ENCODE data around the gene ART4. TPM values are rescaled to one million over a fixed set of nuclear protein-coding genes. Genes with fewer than 3 reads are reported as not detected.

Gene ART4
- total RNA-seq, 1 donor from 2014 or later, result not detected

DNA sequence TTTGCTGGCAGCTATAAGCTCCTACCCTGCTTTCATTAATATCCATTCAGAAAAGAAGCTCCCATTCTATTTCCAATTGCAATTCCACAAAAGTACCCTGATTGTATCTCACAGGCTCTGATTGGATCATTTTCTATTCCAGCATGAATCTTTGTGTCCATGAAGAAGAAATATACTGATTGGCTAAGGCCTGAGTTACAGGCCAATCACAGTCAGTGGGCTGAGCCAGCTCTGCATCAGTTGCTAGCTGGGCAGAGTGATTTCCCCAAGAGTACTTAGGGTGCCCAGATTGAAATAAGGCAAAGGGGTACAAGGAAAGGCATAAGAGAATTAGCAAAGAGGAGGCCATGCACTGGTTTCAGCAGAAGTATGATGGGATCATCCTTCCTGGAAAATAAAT, 14.4 kb downstream of the ART4 start:
- Mint-ChIP-seq H3K4me3 (ENCODE audit: unreplicated experiment) (no peak overlapping the region), H3K36me3 (ENCODE audit: low read depth, unreplicated experiment) (no peaks in the 10 kb centered on the region), H3K27ac (ENCODE audit: unreplicated experiment) (no peak overlapping the region), H3K9me3 (ENCODE audit: unreplicated experiment) (no peaks in the 10 kb centered on the region), H3K4me1 (ENCODE audit: low read depth, unreplicated experiment) (peaks cover 12% of the 10 kb centered on the region), H3K27me3 (ENCODE audit: low read depth, unreplicated experiment) (no peaks in the 10 kb centered on the region)
- Histone ChIP-seq H3K27me3 (ENCODE audit: insufficient read depth, low read length) (no peaks in the 10 kb centered on the region), H3K36me3 (ENCODE audit: insufficient read depth, low read length) (no peaks in the 10 kb centered on the region), H3K4me3 (ENCODE audit: insufficient read depth, low read depth, low read length) (no peak overlapping the region), H2AFZ (ENCODE audit: low read depth, low read length) (no peak overlapping the region), H3K27ac (ENCODE audit: low read depth, low read length) (no peak overlapping the region), H4K20me1 (ENCODE audit: insufficient read depth, low read length) (no peaks in the 10 kb centered on the region), H3K4me2 (ENCODE audit: low read length) (no peak overlapping the region), H3K9ac (ENCODE audit: low read length) (no peak overlapping the region), H3K79me2 (ENCODE audit: insufficient read depth, low read length) (no peaks in the 10 kb centered on the region), H3K4me1 (ENCODE audit: insufficient read depth, low read length) (peaks cover 3% of the 10 kb centered on the region), H3K9me3 (ENCODE audit: insufficient read depth, low read depth, low read length) (no peaks in the 10 kb centered on the region)
- no peak for TF ChIP-seq EZH2 (IDR thresholded peaks at IDR 0.05; ENCODE audit: insufficient read depth, low read length)
- TF ChIP-seq, protein P1, sequence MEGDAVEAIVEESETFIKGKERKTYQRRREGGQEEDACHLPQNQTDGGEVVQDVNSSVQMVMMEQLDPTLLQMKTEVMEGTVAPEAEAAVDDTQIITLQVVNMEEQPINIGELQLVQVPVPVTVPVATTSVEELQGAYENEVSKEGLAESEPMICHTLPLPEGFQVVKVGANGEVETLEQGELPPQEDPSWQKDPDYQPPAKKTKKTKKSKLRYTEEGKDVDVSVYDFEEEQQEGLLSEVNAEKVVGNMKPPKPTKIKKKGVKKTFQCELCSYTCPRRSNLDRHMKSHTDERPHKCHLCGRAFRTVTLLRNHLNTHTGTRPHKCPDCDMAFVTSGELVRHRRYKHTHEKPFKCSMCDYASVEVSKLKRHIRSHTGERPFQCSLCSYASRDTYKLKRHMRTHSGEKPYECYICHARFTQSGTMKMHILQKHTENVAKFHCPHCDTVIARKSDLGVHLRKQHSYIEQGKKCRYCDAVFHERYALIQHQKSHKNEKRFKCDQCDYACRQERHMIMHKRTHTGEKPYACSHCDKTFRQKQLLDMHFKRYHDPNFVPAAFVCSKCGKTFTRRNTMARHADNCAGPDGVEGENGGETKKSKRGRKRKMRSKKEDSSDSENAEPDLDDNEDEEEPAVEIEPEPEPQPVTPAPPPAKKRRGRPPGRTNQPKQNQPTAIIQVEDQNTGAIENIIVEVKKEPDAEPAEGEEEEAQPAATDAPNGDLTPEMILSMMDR (IDR thresholded peaks at IDR 0.05; ENCODE audit: insufficient read depth, low read depth, low read length), result no peak
- DNase-seq (ENCODE audit: low read depth) (no peak), FAIRE-seq (no peak)

DNA sequence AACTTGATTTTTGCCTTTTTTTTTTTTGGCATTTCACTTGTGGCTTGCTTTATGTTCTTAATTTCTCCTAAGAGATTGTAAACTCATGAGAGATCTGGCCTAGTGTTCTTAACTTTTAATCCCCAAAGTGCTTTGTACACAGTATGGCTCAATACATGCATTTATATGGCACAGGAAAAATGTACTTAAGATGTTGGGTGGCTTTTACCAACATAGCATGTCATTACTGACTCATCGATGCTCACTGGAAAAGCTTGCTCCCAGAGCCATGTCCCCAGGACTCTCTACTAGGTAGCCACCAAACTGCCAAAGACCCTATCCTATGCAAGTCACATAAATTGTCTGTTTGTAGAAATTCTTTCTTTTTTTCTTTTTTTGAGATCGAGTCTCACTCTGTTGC, 16.3 kb downstream of the ART4 start:
- TF ChIP-seq EZH2 (IDR thresholded peaks at IDR 0.05; ENCODE audit: insufficient read depth, low read length), result no peak
- TF ChIP-seq, protein P1 (IDR thresholded peaks at IDR 0.05; ENCODE audit: insufficient read depth, low read depth, low read length), result no peak
- no peak overlapping the region for H3K4me3 Mint-ChIP-seq (ENCODE audit: unreplicated experiment)
- no peaks in the 10 kb centered on the region for H3K9me3 Mint-ChIP-seq (ENCODE audit: unreplicated experiment)
- H3K27me3 Mint-ChIP-seq (ENCODE audit: low read depth, unreplicated experiment), result no peaks in the 10 kb centered on the region
- no peaks in the 10 kb centered on the region for H3K36me3 ChIP-seq (ENCODE audit: insufficient read depth, low read length)
- no peak overlapping the region for H3K4me3 ChIP-seq (ENCODE audit: insufficient read depth, low read depth, low read length)
- H2AFZ ChIP-seq (ENCODE audit: low read depth, low read length), result no peak overlapping the region
- peaks cover 10% of the 10 kb centered on the region for H3K4me1 Mint-ChIP-seq (ENCODE audit: low read depth, unreplicated experiment)
- no peaks in the 10 kb centered on the region for H3K36me3 Mint-ChIP-seq (ENCODE audit: low read depth, unreplicated experiment)
- FAIRE-seq (no peak), DNase-seq (ENCODE audit: low read depth) (no peak)
- H3K27ac Mint-ChIP-seq (ENCODE audit: unreplicated experiment), result no peak overlapping the region
- H3K9ac ChIP-seq (ENCODE audit: low read length), result no peak overlapping the region
- no peak overlapping the region for H3K27ac ChIP-seq (ENCODE audit: low read depth, low read length)
- no peaks in the 10 kb centered on the region for H3K79me2 ChIP-seq (ENCODE audit: insufficient read depth, low read length)
- no peaks in the 10 kb centered on the region for H3K4me1 ChIP-seq (ENCODE audit: insufficient read depth, low read length)
- H4K20me1 ChIP-seq (ENCODE audit: insufficient read depth, low read length), result no peaks in the 10 kb centered on the region
- H3K4me2 ChIP-seq (ENCODE audit: low read length), result no peak overlapping the region
- H3K9me3 ChIP-seq (ENCODE audit: insufficient read depth, low read depth, low read length), result no peaks in the 10 kb centered on the region
- H3K27me3 ChIP-seq (ENCODE audit: insufficient read depth, low read length), result no peaks in the 10 kb centered on the region

DNA sequence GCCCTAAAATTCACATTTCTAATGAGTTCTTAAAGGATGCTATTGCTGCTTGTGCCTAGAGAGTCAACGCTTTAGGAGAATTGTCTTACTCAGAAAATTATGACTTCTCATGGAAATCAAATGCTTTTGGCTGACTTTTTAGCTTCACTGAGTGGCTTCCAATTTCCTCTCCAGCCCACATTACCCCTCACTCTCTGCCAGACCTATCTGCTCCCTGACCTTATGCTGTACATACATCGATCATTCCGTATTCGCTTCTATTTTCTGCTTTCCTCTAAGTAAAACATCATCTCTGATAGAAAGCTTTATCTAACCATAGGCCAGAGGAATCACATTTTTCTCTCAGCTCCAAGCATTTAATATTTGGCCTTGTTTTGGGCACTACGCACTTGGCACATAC, 16.8 kb downstream of the ART4 start:
- no peak overlapping the region for H3K27ac Mint-ChIP-seq (ENCODE audit: unreplicated experiment)
- no peak overlapping the region for H3K4me3 Mint-ChIP-seq (ENCODE audit: unreplicated experiment)
- Histone ChIP-seq H2AFZ (ENCODE audit: low read depth, low read length) (no peak overlapping the region), H3K9ac (ENCODE audit: low read length) (no peak overlapping the region), H3K36me3 (ENCODE audit: insufficient read depth, low read length) (no peaks in the 10 kb centered on the region), H3K9me3 (ENCODE audit: insufficient read depth, low read depth, low read length) (no peaks in the 10 kb centered on the region), H3K27ac (ENCODE audit: low read depth, low read length) (no peak overlapping the region), H3K4me3 (ENCODE audit: insufficient read depth, low read depth, low read length) (no peak overlapping the region), H3K4me2 (ENCODE audit: low read length) (no peak overlapping the region), H3K27me3 (ENCODE audit: insufficient read depth, low read length) (no peaks in the 10 kb centered on the region), H4K20me1 (ENCODE audit: insufficient read depth, low read length) (no peaks in the 10 kb centered on the region), H3K79me2 (ENCODE audit: insufficient read depth, low read length) (no peaks in the 10 kb centered on the region), H3K4me1 (ENCODE audit: insufficient read depth, low read length) (no peaks in the 10 kb centered on the region)
- H3K36me3 Mint-ChIP-seq (ENCODE audit: low read depth, unreplicated experiment), result no peaks in the 10 kb centered on the region
- H3K9me3 Mint-ChIP-seq (ENCODE audit: unreplicated experiment), result no peaks in the 10 kb centered on the region
- FAIRE-seq (no peak), DNase-seq (ENCODE audit: low read depth) (no peak)
- peaks cover 10% of the 10 kb centered on the region for H3K4me1 Mint-ChIP-seq (ENCODE audit: low read depth, unreplicated experiment)
- no peaks in the 10 kb centered on the region for H3K27me3 Mint-ChIP-seq (ENCODE audit: low read depth, unreplicated experiment)
- TF ChIP-seq, protein P1 (IDR thresholded peaks at IDR 0.05; ENCODE audit: insufficient read depth, low read depth, low read length), result no peak
- no peak for TF ChIP-seq EZH2 (IDR thresholded peaks at IDR 0.05; ENCODE audit: insufficient read depth, low read length)

All from astrocyte (in vitro differentiated cells and primary cell).